ENCODE measurements around the gene PTPRB. TPM values are rescaled to one million over a fixed set of nuclear protein-coding genes. Genes with fewer than 3 reads are reported as not detected.

Gene PTPRB
- total RNA-seq, 1 experiment from 2014 or later: not detected

DNA sequence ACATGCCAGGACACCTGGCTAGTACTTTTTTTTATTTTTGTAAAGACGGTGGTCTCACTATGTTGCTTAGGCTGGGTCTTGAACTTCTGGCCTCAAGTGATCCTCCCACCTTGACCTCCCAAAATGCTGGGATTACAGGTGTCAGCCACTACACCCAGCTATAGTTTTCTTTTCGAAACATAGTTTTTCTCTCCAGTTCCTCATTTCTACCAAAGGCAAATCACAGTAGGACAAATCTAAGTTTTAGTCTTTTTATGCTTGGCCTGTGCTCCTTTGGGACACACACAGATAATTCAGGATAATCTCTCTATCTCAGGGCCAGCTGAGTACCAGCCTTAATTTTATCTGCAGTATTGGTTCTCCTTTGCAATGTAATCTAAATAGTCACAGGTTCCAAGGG is 170.5 kb downstream of the PTPRB start:
- CTCF ChIA-PET: interaction anchor here (0.7 kb wide), 1 partner anchor 203 kb away, joined by 10 read pairs; no protein-coding TSS in a partner anchor
- Histone ChIP-seq H3K36me3 (ENCODE audit: insufficient read depth, low read length, poor library complexity, severe bottlenecking) (no peaks in the 10 kb centered on the region), H3K9me3 (ENCODE audit: low read depth, low read length, poor library complexity, severe bottlenecking) (peaks cover 17% of the 10 kb centered on the region), H3K27ac (ENCODE audit: low read depth, low read length, poor library complexity, severe bottlenecking) (no peak overlapping the region), H3K4me3 (ENCODE audit: low read depth, low read length, poor library complexity, severe bottlenecking) (no peak overlapping the region), H3K4me1 (ENCODE audit: insufficient read depth, low read length, poor library complexity, severe bottlenecking) (no peaks in the 10 kb centered on the region), H3K27me3 (replicated peaks; ENCODE audit: insufficient read depth, low read depth, low read length, poor library complexity) (no peaks in the 10 kb centered on the region)
- DNase-seq (ENCODE audit: low spot score): no peak
- POLR2A ChIA-PET (ENCODE audit: low non-redundant PET): interaction anchor here (0.5 kb wide), 1 partner anchor 495 kb away, joined by 3 read pairs; no protein-coding TSS in a partner anchor
- TF ChIP-seq EZH2 (IDR thresholded peaks at IDR 0.05; ENCODE audit: borderline replicate concordance, low read depth, low read length, poor library complexity, severe bottlenecking): no peak
- TF ChIP-seq CTCF (conservative IDR thresholded peaks at IDR 0.05; ENCODE audit: low read depth, low read length): no peak
- intact Hi-C loops (cut with micrococcal nuclease; ENCODE audit: unreplicated experiment): no loop called here
- no TSS peak for BruUV-seq (replicated peaks)
